GM18519 (cell line): Measurements from ENCODE around the gene MCTP1.
"Not testable (repeated sequence)": the region's sequence is repeated elsewhere in the genome, so short reads cannot be mapped to it uniquely, and the experiment has no call there.

ENCODE experiments used
- ATAC-seq: cut with Tn5 transposase; IDR thresholded peaks from one replicate; pipeline ENCODE4 v1.9.1; 2021; ENCODE audit warnings: mild to moderate bottlenecking, moderate library complexity; ENCODE audit not compliant: unreplicated experiment, low FRiP score

The MCTP1 gene

DNA sequence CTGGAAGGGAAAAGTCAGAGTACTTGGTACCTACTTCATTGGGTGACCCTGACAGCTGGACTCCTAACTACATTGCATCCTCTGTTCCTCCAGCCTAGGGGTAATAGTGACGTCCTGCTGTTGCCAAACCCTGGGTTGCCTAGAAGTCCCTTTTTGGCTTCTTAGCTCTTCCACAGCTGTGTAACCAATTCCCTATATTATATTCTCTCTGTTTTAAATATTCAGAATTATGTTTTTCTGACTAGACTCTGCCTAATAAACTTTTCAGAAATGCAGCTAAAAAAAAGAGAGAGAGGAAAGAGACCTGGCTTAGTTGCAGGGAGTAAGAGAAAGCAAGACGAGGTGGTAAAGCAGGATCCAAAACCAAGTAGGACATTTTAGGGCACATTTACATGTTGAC, 28.4 kb downstream of the MCTP1 start:
- no peak for ATAC-seq

DNA sequence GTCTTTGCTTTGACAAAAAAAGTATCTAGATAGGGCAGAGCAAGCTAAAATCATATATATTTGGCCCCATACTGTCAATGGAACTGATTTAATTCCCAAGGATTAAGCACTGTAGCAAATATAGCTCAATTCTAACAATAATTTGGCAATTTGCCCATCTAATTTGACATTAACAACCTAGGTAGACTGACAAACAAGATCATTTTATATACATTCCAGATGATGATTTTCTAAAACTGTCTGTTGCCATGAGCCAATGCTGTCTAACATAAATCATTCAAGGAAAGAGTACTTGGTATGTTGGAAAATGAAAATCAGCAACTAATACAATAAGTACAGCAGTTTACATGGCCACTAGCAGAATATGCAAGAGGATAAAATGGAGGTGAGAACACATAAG, 32.1 kb downstream of the MCTP1 start:
- ATAC-seq = no peak

DNA sequence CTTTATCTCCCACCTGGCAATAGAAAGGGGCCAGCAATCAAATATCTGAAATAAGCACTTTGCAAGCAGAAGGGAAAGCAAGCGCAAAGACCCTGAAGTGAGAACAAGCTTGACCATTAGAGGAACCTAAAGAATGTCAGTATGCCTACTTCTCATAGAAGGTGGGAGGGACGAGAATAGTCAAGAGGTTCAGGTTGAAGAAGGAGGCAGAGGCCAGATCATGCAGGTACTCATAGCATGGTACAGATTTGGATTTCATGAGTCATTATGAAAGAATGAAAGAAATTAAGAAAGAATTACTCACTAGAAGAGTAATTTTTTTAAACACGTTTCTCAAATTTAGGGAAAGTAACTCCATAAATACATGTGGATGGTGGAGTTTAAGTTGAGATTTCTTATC, 33.7 kb downstream of the MCTP1 start:
- ATAC-seq = no peak

DNA sequence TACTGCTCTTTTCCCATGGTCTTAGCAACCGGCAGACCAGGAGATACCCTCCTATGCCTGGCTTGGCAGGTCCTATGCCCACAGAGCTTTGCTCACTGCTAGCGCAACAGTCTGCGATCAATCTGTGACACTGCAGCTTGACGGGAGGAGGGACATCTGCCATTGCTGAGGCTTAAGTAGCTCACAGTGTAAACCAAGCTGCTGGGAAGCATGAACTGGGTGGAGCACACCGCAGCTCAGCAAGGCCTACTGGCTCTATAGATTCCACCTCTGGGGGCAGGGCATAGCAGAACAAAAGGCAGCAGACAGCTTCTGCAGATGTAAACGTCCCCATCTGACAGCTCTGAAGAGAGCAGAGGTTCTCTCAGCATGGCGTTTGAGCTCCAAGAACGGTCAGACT, 40.4 kb downstream of the MCTP1 start:
- no peak for ATAC-seq

DNA sequence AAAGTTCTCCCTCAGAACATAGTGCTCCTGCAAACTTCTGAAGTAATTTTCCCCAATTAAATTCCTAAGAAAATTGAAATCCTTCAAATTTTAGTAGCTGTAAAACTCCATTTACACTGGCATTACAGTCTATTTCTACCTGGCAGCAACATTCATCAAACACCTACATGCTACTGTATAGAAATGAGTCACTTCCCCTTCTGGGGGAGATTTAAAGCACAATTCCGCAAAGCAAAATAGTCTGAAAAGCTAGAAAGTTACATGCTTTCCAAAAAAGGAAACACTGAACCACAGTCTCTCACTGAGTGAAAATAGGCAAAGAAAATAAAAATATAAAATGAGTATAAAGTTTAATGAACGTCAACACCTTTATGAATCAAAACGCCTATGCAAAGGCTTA, 43.3 kb downstream of the MCTP1 start:
- ATAC-seq = peak; percentile 99

DNA sequence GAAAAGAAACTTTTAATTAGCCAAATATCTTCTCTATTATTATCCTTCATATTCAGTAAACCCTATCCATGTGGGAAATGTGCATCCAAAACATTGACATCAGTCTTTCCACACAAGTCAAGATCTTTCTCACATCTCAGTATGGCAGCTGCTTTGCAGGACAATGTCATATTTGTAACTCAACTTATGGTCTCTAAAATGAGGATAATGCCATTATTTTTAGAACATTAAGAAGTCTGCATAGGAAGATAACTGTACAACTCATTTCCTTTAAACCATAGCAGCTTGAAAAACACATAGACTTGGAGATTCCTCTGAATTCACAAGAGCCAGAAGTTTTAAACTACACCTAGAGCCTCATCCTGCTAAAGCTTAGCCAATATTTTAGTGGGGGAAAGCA, 43.7 kb downstream of the MCTP1 start:
- peak; percentile 2 for ATAC-seq

DNA sequence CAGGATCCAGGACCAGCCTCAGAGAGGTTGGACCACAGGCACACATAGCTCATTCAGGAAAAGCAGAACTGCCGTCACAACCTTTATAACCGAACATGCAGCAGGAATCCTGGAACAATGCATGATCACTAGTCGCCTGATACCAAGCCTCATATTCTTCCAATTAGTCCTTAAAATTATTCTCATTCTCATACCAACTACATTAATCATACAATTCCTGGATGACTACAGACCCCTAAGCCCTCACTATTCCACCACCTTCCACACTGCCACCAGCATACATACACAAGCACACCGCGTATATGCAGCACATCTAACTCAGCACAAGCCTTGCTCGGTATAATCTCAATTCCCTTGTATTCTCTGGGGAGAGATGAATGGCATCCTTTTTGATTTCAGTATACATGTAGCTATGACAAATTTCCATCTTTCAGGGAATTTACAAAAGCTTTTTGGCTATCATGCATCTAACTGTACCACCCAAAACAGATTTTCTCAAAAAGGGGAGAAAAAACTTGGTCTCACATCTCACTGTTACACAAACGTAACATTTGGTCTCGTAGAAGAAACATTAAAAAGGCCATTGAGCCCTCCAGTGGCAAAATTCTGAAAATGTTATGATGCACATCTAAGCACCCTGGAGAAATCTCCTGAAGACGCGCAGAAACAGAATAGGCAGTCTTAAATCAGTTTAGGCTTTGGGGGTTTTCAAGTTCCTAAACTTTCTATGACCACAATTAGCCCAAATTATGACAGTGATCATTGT, 46.2 kb downstream of the MCTP1 start:
- no peak for ATAC-seq

DNA sequence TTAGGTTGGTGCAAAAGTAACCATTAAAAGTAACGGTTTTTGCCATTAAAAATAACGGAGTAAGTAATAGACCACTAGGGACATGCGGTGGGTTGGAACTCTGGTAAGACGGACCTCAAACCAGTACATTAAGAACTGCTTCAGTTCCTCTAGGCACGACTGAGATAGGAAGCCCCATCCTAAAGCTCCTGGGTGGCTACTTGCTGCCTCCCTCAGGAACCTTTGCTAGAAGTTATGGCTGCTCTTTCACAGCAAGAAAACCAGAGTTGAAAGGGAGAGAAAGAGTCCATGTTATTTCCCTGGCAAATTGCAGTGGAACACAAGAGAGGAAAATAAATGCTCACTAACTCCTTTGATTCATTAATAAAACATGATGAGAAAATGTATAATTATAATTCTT, 47.6 kb downstream of the MCTP1 start:
- no peak for ATAC-seq

DNA sequence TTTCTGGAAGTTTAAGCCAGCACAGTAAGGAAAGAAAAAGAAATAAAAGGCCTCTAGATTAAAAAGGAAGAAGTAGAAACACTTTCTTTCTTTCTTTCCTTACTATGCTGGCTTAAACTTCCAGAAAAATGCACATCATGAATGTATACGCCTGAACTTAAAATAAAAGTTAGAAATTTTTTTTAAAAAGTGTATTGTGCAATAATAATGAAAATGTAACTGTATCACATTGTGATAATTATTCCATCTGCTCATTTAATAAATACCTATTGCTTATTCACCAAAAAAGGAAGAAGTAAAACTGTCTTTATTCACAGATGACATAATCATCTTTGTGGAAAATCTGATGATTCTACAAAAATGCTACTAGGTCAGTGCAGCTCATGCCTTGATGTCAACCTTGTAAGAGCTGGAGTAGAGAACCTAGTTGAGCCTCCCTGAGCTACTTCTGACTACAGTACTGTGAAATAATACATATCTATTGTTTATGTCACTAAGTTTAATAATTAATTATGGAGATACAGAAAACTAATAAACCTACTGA, 49.4 kb downstream of the MCTP1 start:
- no peak for ATAC-seq

DNA sequence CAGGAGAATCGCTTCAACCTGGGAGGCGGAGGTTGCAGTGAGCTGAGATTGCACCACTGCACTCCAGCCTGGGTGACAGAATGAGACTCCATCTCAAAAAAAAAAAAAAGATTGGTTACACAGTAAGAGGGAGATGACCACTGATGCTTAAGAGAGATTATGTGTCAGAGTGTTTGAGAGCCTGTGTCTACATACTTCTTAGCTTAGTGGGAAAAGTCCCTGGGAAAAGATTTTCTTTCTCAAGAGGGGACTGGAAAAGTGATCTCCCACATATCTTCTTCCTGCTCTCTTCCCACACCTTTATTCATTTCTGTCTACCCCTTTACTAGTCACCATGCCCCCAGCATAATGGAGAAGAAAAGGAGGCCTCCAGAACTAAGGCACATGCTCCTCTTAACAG, 55.2 kb downstream of the MCTP1 start:
- no peak for ATAC-seq

DNA sequence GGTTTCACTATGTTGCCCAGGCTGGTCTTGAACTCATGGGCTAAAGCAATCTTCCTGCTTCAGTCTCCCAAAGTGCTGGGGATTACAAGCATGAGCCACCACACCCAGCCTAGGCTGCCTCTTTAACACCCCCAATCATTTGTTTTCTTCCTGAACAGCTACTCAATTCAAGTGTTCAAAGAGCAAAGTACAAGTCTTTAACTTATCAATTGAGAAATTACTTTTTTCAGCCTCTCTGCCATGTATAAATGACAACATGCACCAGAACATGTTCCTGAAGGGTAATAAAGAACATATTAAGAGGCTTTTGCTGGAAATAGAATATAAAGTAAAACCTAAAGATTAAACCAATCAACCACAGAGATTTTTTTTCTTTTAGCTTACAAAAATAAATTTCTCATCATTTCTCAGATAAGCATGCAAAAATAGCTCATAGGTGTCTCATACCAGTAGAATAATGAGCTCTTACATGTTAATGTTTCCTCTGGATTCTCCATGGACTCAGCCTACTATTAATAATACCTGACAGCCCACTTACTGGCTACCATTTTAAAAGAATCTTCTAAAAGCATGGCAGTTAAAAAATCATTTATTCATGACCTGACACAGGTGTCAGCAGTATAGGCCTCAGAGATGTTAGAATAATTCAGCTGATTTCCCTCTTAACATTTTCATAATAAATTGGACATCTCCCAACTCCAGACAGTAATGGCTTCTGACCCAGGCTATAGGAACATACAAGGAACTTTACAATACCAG, 60.0 kb downstream of the MCTP1 start:
- no peak for ATAC-seq

DNA sequence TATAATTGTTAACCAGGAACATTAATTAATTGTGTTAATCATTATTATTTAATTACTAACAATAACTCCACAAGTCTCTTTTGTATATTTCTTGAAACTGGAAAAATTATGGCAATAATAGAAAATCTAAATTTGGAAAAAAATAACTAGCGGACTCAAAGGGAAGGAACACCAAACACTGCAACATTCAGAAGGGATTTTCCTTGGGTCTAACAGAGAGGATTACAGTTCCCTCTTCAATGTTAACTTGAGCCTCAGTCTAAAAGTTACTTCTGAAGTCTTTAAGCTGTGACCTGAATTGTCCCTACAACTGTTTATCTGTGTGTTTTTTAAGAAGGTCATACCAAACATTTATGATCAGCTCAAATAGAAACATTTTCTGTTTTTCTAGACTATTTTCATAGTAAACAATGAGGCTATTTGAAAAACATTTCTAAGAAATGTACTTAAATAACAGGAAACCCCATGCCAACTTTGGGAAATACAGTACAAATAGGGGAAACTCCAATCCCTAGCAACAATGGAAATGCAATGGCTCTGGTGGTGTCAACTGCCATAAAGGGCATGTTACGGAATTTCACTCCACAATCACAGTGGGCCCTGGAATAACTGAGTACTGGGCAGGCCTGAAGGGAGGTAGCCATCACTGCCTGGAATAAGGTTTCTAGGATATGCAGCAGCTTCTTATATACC, 61.2 kb downstream of the MCTP1 start:
- no peak for ATAC-seq

DNA sequence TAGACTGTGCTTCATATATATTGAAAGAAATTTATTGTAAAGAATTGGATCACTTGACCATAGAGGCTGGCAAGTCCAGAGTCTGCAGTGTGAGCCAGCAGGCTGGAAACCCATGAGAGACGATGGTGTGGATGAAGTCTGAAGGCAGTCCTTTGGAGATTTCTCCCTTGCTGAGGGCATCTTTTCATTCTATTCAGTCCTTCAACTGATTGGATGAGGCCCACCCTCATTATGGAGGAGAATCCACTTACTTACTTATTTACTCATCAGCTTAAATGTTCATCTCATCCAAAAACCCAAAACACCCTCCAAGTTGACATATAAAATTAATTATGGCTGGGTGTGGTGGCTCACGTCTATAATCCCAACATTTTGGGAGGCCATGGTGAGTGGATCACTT, 62.1 kb downstream of the MCTP1 start:
- ATAC-seq = no peak

DNA sequence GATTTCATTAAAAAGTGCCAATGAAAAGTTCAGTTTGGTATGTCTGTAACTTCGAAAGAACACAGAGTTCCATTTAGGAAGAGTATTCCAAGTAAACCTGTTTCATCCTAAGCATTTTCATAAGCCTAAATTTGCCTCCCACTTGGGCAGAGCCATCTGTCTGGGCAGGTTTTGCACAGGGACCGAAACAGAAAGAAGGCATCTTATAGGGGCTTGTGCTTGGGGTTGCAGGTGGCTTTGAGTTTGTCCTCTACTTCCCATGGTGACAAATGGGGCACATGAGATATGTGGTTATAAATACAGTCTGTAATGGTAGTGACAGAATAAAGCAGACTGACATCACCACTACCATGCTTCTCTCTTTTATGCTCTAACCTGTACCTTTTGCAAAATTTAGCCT, 63.7 kb downstream of the MCTP1 start:
- ATAC-seq = no peak

DNA sequence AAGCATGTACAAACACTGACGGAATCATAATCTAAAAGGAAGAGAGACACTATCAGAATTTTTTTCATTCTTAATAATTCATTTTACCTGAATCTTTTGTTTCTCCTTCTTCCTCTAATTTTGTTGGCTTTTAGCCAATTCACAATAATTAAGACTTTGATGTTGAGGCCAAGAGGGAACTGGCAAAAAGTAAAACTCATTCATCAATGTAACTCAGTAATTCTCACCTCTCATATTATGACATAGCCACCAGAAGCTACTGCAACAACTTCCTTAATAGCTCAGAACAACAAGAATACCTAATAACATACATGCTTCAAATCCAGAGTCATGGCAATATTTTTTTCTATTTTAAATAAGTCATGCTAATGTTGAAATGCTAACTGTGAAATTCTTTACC, 64.5 kb downstream of the MCTP1 start:
- ATAC-seq = no peak

DNA sequence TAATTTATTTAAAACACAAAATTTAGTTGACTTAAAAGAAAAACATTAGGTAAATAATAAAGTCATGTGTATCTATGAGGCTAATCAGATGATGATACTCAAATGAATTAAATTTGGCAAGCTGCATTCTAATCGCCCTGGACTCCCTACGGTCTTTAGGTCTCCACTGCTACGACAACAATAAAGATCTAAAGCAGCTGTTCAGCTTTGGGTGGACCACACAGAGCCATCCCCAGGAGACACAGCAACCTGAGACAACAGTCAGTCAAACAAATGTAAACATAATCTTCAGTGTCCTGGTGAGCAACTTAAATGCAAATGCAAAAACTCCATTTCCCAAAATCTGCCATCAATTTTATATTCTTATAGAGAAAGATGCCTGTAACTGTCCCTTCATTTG, 65.5 kb downstream of the MCTP1 start:
- ATAC-seq = no peak

DNA sequence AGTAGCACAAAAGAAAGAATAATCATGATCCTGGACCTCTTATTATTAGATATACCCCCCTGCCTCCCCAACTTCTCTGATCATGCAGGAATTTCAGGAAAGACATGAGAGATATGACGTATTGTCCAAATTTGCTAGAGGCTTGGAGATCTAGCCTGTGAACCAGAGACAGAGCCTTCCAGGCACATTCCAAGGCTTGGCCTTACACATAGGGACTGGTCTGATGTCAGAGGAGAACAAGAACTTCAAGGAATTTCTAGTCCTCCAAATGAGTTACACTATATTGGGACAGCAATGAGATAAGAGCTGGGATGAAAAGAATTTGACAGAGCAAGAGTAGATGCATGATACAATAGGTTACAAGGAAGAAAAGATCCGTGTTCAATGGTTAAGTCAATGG, 67.0 kb downstream of the MCTP1 start:
- no peak for ATAC-seq

DNA sequence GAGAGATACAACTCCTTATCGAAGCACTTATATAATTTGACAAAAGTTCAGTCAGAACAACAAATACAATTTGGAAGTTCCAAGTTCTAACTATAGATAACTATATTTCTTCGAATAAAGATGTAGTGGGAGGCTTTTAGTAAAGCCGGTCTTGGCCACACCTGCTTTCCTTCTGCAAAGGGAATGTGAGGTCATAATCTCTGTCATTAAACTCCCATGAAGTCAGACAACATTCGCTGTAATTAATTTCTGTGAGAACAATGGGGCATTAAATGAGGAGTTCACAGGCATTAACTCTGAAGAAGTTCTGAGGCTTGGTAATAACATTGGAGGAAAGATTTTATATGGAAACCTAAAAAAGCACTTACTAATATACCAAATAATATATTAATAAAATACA, 67.5 kb downstream of the MCTP1 start:
- no peak for ATAC-seq

DNA sequence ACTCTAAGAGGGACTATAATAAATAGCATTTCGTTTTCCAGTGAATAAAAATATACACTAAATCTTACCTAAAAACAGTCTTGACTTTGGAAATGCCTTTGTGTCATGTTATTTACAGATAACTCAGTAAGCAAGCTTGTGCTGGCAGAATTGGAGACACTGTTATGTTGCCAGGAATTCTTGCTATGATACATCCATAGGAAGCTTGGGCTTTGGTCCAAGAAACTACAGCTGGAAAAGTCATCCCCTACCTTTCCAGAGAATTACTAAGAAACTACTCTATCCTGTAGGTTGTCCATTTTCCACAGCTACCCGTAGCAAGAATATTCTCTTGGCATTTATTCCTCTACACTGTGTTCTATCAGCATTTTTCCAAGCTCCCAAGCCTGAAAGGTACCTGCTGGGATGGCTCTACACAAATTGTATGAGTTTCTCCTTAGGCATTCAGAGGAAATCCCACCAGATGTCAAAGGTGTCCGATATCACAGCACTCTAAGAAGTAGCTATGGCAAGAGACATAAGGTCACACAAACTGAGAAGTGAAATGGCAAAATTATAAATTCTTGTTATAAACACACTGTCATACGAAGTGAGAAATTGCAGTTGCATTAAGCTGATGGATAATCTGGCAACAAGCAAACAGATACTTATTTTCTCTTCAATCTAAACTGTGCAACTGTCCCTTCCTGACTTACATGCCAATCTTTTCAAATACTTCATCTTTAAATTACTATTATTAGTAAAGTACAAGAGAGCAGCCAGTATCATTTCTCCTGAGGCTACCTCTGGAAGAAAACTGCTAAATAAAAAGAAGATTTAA, 68.5 kb downstream of the MCTP1 start:
- ATAC-seq = no peak

DNA sequence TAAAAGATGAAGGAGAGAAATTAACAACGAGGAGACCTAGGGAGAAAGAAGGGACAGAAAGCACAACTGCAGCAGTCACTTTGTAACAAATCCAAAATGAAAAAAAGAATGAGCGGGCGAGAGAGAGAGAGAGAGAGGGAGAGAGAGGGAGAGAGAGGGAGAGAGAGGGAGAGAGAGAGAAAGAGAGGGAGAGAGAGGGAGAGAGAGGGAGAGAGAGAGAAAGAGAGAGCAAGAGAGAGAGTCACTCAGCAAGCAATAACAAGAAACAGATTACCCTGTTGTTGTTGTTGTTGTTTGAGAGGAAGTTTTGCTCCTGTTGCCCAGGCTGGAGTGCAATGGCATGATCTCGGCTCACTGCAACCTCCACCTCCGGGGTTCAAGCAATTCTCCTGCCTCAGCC, 77.1 kb downstream of the MCTP1 start:
- not testable (repeated sequence) for ATAC-seq
